Progenitor cell of endocrine pancreas (in vitro differentiated cells): ENCODE measurements around the gene TMEM190. TPM values are rescaled to one million over a fixed set of nuclear protein-coding genes. Genes with fewer than 3 reads are reported as not detected.
"Not testable (repeated sequence)": the region's sequence is repeated elsewhere in the genome, so short reads cannot be mapped to it uniquely, and the experiment has no call there.

ENCODE experiments used
- DNase-seq: peaks from one replicate; pipeline ENCODE4 v3.0.0; 2021; ENCODE audit warnings: low spot score; ENCODE audit not compliant: unreplicated experiment
- H3K27ac Mint-ChIP-seq: 2 replicates; pipeline ENCODE4 v1.8.0; 2021; ENCODE audit warnings: mild to moderate bottlenecking, moderate library complexity, mixed read lengths
- H3K27me3 Mint-ChIP-seq: 2 replicates; pipeline ENCODE4 v1.8.0; 2021; ENCODE audit warnings: mixed read lengths
- H3K36me3 Mint-ChIP-seq: 2 replicates; pipeline ENCODE4 v1.8.0; 2022; ENCODE audit warnings: mixed read lengths; ENCODE audit not compliant: insufficient read depth
- H3K4me1 Mint-ChIP-seq: 2 replicates; pipeline ENCODE4 v1.8.0; 2021; ENCODE audit warnings: low read depth, mixed read lengths
- H3K4me3 Mint-ChIP-seq: 2 replicates; pipeline ENCODE4 v1.8.0; 2021; ENCODE audit warnings: low read depth, mild to moderate bottlenecking, moderate library complexity, mixed read lengths
- H3K9me3 Mint-ChIP-seq: 2 replicates; pipeline ENCODE4 v1.8.0; 2021; ENCODE audit warnings: low read depth, mixed read lengths
- total RNA-seq: library from RNA; stranded (reverse); gene quantifications from 2 replicates; pipeline ENCODE4 v1.2.1, GENCODE V29; 2021
- TF ChIP-seq, protein P1 (sequence below): fragments of 200-600 bp; sonication (generic); IDR thresholded peaks from one replicate; pipeline ENCODE4 v1.5.0; 2021; ENCODE audit warnings: antibody characterized with exemption, mild to moderate bottlenecking; ENCODE audit not compliant: unreplicated experiment

TMEM190 gene
- total RNA-seq, 1 donor from 2014 or later = 2.3 TPM

GRCh38 chr19:55419624-55420236, 43.1 kb downstream of the TMEM190 start:
- Mint-ChIP-seq H3K4me3 (no peak overlapping the region), H3K4me1 (peaks cover 1% of the 10 kb centered on the region), H3K27ac (no peak overlapping the region), H3K9me3 (no peaks in the 10 kb centered on the region), H3K27me3 (peaks cover 37% of the 10 kb centered on the region), H3K36me3 (no peaks in the 10 kb centered on the region)
- TF ChIP-seq, protein P1, sequence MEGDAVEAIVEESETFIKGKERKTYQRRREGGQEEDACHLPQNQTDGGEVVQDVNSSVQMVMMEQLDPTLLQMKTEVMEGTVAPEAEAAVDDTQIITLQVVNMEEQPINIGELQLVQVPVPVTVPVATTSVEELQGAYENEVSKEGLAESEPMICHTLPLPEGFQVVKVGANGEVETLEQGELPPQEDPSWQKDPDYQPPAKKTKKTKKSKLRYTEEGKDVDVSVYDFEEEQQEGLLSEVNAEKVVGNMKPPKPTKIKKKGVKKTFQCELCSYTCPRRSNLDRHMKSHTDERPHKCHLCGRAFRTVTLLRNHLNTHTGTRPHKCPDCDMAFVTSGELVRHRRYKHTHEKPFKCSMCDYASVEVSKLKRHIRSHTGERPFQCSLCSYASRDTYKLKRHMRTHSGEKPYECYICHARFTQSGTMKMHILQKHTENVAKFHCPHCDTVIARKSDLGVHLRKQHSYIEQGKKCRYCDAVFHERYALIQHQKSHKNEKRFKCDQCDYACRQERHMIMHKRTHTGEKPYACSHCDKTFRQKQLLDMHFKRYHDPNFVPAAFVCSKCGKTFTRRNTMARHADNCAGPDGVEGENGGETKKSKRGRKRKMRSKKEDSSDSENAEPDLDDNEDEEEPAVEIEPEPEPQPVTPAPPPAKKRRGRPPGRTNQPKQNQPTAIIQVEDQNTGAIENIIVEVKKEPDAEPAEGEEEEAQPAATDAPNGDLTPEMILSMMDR = no peak
- no peak for DNase-seq

DNA sequence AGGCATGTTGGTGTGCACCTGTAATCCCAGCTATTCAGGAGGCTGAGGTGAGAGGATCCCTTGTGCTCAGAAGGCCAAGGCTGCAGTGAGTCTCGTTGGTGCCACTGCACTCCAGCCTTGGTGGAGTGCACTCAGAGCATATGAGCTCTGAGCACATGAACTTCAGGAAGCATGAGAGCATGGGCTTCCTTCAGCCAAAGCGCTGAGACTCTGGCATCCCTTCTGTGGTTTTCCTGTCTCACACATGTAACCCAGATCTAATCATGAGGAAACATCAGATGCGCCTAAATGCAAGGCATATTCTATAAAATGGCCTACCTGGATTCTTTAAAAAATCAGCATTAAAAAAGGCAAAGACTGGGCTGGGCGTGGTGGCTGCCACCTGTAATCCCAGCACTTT, 44.7 kb downstream of the TMEM190 start:
- DNase-seq, H3K4me1 Mint-ChIP-seq, H3K4me3 Mint-ChIP-seq, H3K27ac Mint-ChIP-seq, H3K9me3 Mint-ChIP-seq, H3K36me3 Mint-ChIP-seq: not testable (repeated sequence)
- peaks cover 42% of the 10 kb centered on the region for H3K27me3 Mint-ChIP-seq

DNA sequence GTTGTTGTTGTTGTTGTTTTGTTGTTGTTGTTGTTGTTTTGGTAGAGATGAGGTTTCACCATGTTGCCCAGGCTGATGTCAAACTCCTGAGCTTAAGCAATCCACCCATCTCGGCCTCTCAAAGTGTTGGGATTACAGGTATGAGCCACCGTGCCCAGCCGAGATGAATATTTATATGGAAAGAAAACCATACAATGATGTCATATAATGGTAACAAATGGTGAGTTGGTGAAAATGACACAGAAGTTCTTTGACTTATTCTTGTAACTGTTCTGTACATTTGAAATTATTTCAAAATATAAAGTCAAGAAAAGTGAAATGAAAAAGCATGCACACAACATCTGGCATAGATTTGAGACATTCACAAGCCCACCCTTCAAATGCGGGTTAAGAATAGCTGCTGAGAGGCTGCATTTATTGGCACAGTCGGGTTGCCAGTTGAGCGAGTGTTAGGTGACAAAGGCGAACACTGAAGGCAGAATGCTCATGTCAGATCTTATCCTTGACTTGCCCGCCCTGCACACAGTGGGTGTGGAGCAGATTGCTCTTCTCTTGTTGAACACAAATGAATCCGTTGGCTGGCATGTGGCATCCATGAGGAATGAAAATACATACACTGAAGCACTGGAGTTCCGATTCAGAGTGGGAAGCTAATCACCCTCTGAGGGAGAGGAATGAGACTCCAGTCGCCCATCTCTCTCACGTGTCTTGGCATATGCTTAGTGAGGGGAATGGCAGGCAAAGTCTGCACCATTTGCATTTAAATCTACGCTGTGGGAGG, 46.8 kb downstream of the TMEM190 start:
- TF ChIP-seq, protein P1 = no peak
- Mint-ChIP-seq H3K36me3 (no peaks in the 10 kb centered on the region), H3K4me3 (no peak overlapping the region), H3K27ac (no peak overlapping the region), H3K4me1 (no peaks in the 10 kb centered on the region), H3K9me3 (no peaks in the 10 kb centered on the region), H3K27me3 (peaks cover 39% of the 10 kb centered on the region)
- DNase-seq = no peak

GRCh38 chr19:55424518-55424917, 47.9 kb downstream of the TMEM190 start:
- Mint-ChIP-seq H3K4me1 (no peaks in the 10 kb centered on the region), H3K27ac (no peak overlapping the region), H3K27me3 (peaks cover 42% of the 10 kb centered on the region), H3K9me3 (no peaks in the 10 kb centered on the region), H3K36me3 (no peaks in the 10 kb centered on the region), H3K4me3 (no peak overlapping the region)
- DNase-seq = no peak
- TF ChIP-seq, protein P1 = no peak

DNA sequence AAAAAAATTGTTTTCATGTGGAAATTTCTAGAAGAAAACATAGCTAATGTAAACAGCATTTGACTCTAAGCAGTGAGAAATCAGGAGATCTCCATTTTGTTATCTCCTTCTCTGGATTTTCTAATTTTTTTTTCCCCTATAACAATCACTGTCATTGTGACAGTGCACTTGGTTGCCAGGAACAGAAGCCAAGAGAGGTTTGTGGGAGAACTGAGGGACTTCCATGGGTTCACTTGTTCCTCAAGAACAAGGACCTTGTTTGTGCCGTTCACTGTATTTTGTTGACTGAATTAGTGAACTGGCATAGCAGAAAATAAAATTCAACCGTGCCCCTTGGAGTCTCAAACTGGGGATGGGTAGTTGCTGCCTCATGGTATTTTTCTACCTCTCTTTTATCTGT, 49.4 kb downstream of the TMEM190 start:
- Mint-ChIP-seq H3K36me3 (no peaks in the 10 kb centered on the region), H3K27ac (no peak overlapping the region), H3K4me1 (no peaks in the 10 kb centered on the region), H3K27me3 (peaks cover 34% of the 10 kb centered on the region), H3K4me3 (no peak overlapping the region), H3K9me3 (no peaks in the 10 kb centered on the region)
- TF ChIP-seq, protein P1 = no peak
- no peak for DNase-seq

Other genes with a start within 250 kb of the TMEM190 start
- 4.6 and 5.5 TPM in 2 replicates for gene TNNT1, start 227.6 kb upstream of the TMEM190 start, total RNA-seq
- 5.5 and 6.0 TPM in 2 replicates for gene TNNI3, start 219.1 kb upstream of the TMEM190 start, total RNA-seq
- gene DNAAF3, start 210.2 kb upstream of the TMEM190 start, total RNA-seq = 14.9 and 18.4 TPM in 2 replicates
- 4.3 and 4.8 TPM in 2 replicates for gene SYT5, start 196.5 kb upstream of the TMEM190 start, total RNA-seq
- gene PTPRH, start 167.3 kb upstream of the TMEM190 start, total RNA-seq = 0.43 and 1.6 TPM in 2 replicates
- 10.0 and 12.0 TPM in 2 replicates for gene TMEM86B, start 148.1 kb upstream of the TMEM190 start, total RNA-seq
- 70.9 and 72.3 TPM in 2 replicates for gene PPP6R1, start 117.8 kb upstream of the TMEM190 start, total RNA-seq
- gene HSPBP1, start 96.7 kb upstream of the TMEM190 start, total RNA-seq = 46.1 and 46.9 TPM in 2 replicates
- 67.6 and 68.7 TPM in 2 replicates for gene BRSK1, start 92.8 kb upstream of the TMEM190 start, total RNA-seq
- not detected in 2 replicates for gene TMEM150B, start 51.5 kb upstream of the TMEM190 start, total RNA-seq
- gene KMT5C, start 37.0 kb upstream of the TMEM190 start, total RNA-seq = 68.4 and 68.6 TPM in 2 replicates
- not detected in 2 replicates for gene COX6B2, start 22.1 kb upstream of the TMEM190 start, total RNA-seq
- gene GARIN5B, start 13.6 kb upstream of the TMEM190 start, total RNA-seq = 0.09 TPM in 1 of 2 replicates, not detected in the other
- 2.2 and 2.8 TPM in 2 replicates for gene IL11, start 6.4 kb upstream of the TMEM190 start, total RNA-seq
- gene TMEM238, start 7.5 kb downstream of the TMEM190 start, total RNA-seq = 5.0 and 5.6 TPM in 2 replicates
- 1,450 and 1,547 TPM in 2 replicates for gene RPL28, start 9.1 kb downstream of the TMEM190 start, total RNA-seq
- gene UBE2S, start 31.0 kb downstream of the TMEM190 start, total RNA-seq = 69.9 and 77.2 TPM in 2 replicates
- 0.10 TPM in 1 of 2 replicates, not detected in the other for gene SHISA7, start 66.5 kb downstream of the TMEM190 start, total RNA-seq
- gene ISOC2, start 84.8 kb downstream of the TMEM190 start, total RNA-seq = 36.3 and 36.6 TPM in 2 replicates
- not detected in 2 replicates for gene C19orf85, start 87.9 kb downstream of the TMEM190 start, total RNA-seq
- gene ZNF628, start 99.8 kb downstream of the TMEM190 start, total RNA-seq = 12.9 and 16.8 TPM in 2 replicates
- 62.6 and 69.7 TPM in 2 replicates for gene NAT14, start 108.4 kb downstream of the TMEM190 start, total RNA-seq
- 1.1 and 1.6 TPM in 2 replicates for gene SSC5D, start 111.6 kb downstream of the TMEM190 start, total RNA-seq
- gene SBK2, start 160.3 kb downstream of the TMEM190 start, total RNA-seq = 1.9 and 2.3 TPM in 2 replicates
- gene SBK3, start 168.7 kb downstream of the TMEM190 start, total RNA-seq = 0.64 TPM in 1 of 2 replicates, not detected in the other
- gene ZNF579, start 204.0 kb downstream of the TMEM190 start, total RNA-seq = 26.6 and 29.1 TPM in 2 replicates
- gene FIZ1, start 222.7 kb downstream of the TMEM190 start, total RNA-seq = 35.5 and 39.0 TPM in 2 replicates
- gene ZNF524, start 223.5 kb downstream of the TMEM190 start, total RNA-seq = 7.9 and 8.5 TPM in 2 replicates
- gene ZNF865, start 228.8 kb downstream of the TMEM190 start, total RNA-seq = 19.0 and 19.9 TPM in 2 replicates
- gene ZNF784, start 247.7 kb downstream of the TMEM190 start, total RNA-seq = 14.6 and 15.3 TPM in 2 replicates